ENCODE data around the gene GLE1.

- TF ChIP-seq SUZ12 (IDR thresholded peaks at IDR 0.05; ENCODE audit: extremely low read depth, insufficient read depth, insufficient read length) (no peak), YY1 (IDR thresholded peaks at IDR 0.05; ENCODE audit: insufficient read depth, insufficient read length) (no peak), ZNF274 (IDR thresholded peaks at IDR 0.05; ENCODE audit: low read depth, low read length) (no peak)
Measured at GRCh38 chr9:128494746-128495129, 9.8 kb upstream of the GLE1 start.
